ENCODE data around the gene MAP3K2.

Gene MAP3K2

DNA sequence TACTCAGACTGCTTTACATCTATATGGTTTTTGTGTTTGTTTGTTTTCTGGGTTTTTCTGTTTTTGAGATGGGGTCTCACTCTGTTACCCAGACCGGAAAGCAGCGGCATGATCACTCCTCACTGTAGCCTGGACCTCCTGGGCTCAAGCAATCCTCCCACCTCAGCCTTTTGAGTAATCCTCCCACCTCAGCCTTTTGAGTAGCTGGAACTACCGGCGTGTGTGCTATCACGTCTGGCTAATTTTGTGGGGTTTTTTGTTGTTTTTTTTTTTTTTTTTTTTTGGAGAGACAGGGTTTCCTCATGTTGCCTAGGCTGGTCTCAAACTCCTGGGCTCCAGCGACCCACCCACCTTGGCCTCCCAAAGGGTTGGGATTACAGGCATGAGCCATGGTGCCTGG, 9.1 kb downstream of the MAP3K2 start:
- Histone ChIP-seq H3K9me2 (replicated peaks; ENCODE audit: low read depth, low read length) (no peaks in the 10 kb centered on the region), H3K4me2 (ENCODE audit: low read depth, low read length, poor library complexity, severe bottlenecking) (no peak overlapping the region), H3K4me1 (ENCODE audit: insufficient read depth, low read length, poor library complexity, severe bottlenecking) (peaks cover 30% of the 10 kb centered on the region), H3K27me3 (ENCODE audit: insufficient read depth, low read length, poor library complexity, severe bottlenecking) (no peaks in the 10 kb centered on the region), H3K4me3 (ENCODE audit: low read length, poor library complexity, severe bottlenecking) (no peak overlapping the region), H3K36me3 (ENCODE audit: insufficient read depth, low read length) (peaks cover 6% of the 10 kb centered on the region; the same call in 1 of the 2 replicates), H3F3A (ENCODE audit: low read depth) (no peaks in the 10 kb centered on the region), H3K9ac (ENCODE audit: low read depth, low read length, poor library complexity, severe bottlenecking) (no peak overlapping the region), H3K9me3 (ENCODE audit: insufficient read depth, low read depth, low read length) (peaks cover 16% of the 10 kb centered on the region; the same call in 1 of the 2 replicates), H3K79me2 (ENCODE audit: insufficient read depth, low read length) (peaks cover 97% of the 10 kb centered on the region), H4K20me1 (ENCODE audit: insufficient read depth, low read length, poor library complexity, severe bottlenecking) (peaks cover 58% of the 10 kb centered on the region), H2AFZ (ENCODE audit: low read length) (no peak overlapping the region)
- no peak for TF ChIP-seq EZH2phosphoT487 (IDR thresholded peaks at IDR 0.05; ENCODE audit: borderline replicate concordance)

DNA sequence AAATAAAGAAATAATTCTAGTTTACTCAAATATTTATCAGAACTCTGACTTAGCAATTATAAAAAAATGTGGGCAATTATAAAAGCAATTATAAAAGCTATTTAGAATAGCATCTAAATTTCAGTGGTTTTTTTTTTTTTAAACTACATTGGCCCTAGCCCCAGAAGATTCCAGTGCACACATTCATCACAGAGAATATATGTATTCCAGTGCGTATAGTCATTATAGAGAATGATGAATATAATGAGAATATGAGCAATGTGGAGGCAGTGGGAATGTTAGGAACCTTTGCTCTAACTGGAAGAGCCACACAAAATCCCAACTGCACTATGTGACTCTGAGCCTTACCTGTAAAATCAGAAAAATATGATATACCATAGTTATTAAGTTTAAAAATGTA, 10.5 kb downstream of the MAP3K2 start:
- peaks cover 45% of the 10 kb centered on the region for H4K20me1 ChIP-seq (ENCODE audit: insufficient read depth, low read length, poor library complexity, severe bottlenecking)
- no peak overlapping the region for H3K9ac ChIP-seq (ENCODE audit: low read depth, low read length, poor library complexity, severe bottlenecking)
- H3K4me2 ChIP-seq (ENCODE audit: low read depth, low read length, poor library complexity, severe bottlenecking): peak overlapping the region; percentile 10
- peaks cover 97% of the 10 kb centered on the region for H3K79me2 ChIP-seq (ENCODE audit: insufficient read depth, low read length)
- no peaks in the 10 kb centered on the region for H3K27me3 ChIP-seq (ENCODE audit: insufficient read depth, low read length, poor library complexity, severe bottlenecking)
- no peak overlapping the region for H3K4me3 ChIP-seq (ENCODE audit: low read length, poor library complexity, severe bottlenecking)
- TF ChIP-seq, protein P1, sequence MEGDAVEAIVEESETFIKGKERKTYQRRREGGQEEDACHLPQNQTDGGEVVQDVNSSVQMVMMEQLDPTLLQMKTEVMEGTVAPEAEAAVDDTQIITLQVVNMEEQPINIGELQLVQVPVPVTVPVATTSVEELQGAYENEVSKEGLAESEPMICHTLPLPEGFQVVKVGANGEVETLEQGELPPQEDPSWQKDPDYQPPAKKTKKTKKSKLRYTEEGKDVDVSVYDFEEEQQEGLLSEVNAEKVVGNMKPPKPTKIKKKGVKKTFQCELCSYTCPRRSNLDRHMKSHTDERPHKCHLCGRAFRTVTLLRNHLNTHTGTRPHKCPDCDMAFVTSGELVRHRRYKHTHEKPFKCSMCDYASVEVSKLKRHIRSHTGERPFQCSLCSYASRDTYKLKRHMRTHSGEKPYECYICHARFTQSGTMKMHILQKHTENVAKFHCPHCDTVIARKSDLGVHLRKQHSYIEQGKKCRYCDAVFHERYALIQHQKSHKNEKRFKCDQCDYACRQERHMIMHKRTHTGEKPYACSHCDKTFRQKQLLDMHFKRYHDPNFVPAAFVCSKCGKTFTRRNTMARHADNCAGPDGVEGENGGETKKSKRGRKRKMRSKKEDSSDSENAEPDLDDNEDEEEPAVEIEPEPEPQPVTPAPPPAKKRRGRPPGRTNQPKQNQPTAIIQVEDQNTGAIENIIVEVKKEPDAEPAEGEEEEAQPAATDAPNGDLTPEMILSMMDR (conservative IDR thresholded peaks at IDR 0.05; ENCODE audit: low read length): no peak
- no peak for TF ChIP-seq EZH2phosphoT487 (IDR thresholded peaks at IDR 0.05; ENCODE audit: borderline replicate concordance)
- peaks cover 22% of the 10 kb centered on the region for H3K4me1 ChIP-seq (ENCODE audit: insufficient read depth, low read length, poor library complexity, severe bottlenecking)
- H3F3A ChIP-seq (ENCODE audit: low read depth): no peaks in the 10 kb centered on the region
- H2AFZ ChIP-seq (ENCODE audit: low read length): no peak overlapping the region
- peaks cover 29% of the 10 kb centered on the region; the same call in 1 of the 2 replicates for H3K9me3 ChIP-seq (ENCODE audit: insufficient read depth, low read depth, low read length)
- H3K9me2 ChIP-seq (replicated peaks; ENCODE audit: low read depth, low read length): no peaks in the 10 kb centered on the region
- peaks cover 6% of the 10 kb centered on the region; the same call in 1 of the 2 replicates for H3K36me3 ChIP-seq (ENCODE audit: insufficient read depth, low read length)

DNA sequence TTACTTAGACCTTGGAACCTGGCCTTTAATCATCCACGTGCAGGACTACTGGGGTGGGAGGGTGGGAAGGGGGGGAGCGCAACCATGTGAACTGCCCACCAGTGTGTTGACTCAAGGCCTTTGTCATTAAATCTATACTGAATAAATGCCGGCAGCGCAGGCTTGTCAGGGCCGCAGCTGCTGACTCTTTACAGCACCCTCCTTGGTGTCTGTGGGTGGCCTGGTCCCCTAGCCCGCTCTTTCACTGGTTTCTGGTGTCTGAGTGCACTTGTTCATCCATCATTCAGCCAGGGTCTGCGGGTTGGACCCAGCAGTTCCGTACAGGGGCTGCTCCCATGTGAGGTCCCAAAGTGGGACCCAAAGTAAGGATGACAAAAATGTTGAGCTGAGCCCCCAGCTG, 11.5 kb downstream of the MAP3K2 start:
- Histone ChIP-seq H4K20me1 (ENCODE audit: insufficient read depth, low read length, poor library complexity, severe bottlenecking) (peaks cover 35% of the 10 kb centered on the region), H3K4me3 (ENCODE audit: low read length, poor library complexity, severe bottlenecking) (no peak overlapping the region), H3K4me1 (ENCODE audit: insufficient read depth, low read length, poor library complexity, severe bottlenecking) (peaks cover 14% of the 10 kb centered on the region), H3K27me3 (ENCODE audit: insufficient read depth, low read length, poor library complexity, severe bottlenecking) (no peaks in the 10 kb centered on the region), H3K9me3 (ENCODE audit: insufficient read depth, low read depth, low read length) (peaks cover 33% of the 10 kb centered on the region; the same call in 1 of the 2 replicates), H3K4me2 (ENCODE audit: low read depth, low read length, poor library complexity, severe bottlenecking) (no peak overlapping the region), H3F3A (ENCODE audit: low read depth) (no peaks in the 10 kb centered on the region), H3K36me3 (ENCODE audit: insufficient read depth, low read length) (peaks cover 6% of the 10 kb centered on the region; the same call in 1 of the 2 replicates), H3K79me2 (ENCODE audit: insufficient read depth, low read length) (peaks cover 97% of the 10 kb centered on the region), H2AFZ (ENCODE audit: low read length) (no peak overlapping the region), H3K9me2 (replicated peaks; ENCODE audit: low read depth, low read length) (no peaks in the 10 kb centered on the region), H3K9ac (ENCODE audit: low read depth, low read length, poor library complexity, severe bottlenecking) (no peak overlapping the region)
- TF ChIP-seq, protein P1 (conservative IDR thresholded peaks at IDR 0.05; ENCODE audit: low read length): no peak
- TF ChIP-seq EZH2phosphoT487 (IDR thresholded peaks at IDR 0.05; ENCODE audit: borderline replicate concordance): no peak

All from Loucy (cell line).